Cardiac muscle cell (in vitro differentiated cells and primary cell): ENCODE measurements around the gene ANKH. TPM values are rescaled to one million over a fixed set of nuclear protein-coding genes. Genes with fewer than 3 reads are reported as not detected.
A peak's percentile ranks its signal among the peaks of the same experiment; 100 is the strongest.

ENCODE experiments used
- DNase-seq, 2 donors: peaks; one replicate each; pipeline versions ENCODE4 v3.0.0 to v3.0.0-alpha.2; 2010 to 2017; ENCODE audit warnings: low read depth in 1 of 2, low spot score in 1 of 2
- H3K27ac ChIP-seq: fragments of 200-600 bp; sonication (generic); 2 replicates; pipeline ENCODE4 v1.5.1; 2016
- H3K27me3 ChIP-seq: fragments of 200-600 bp; sonication (generic); 2 replicates; pipeline ENCODE4 v1.6.0; 2016; ENCODE audit warnings: control low read depth
- H3K36me3 ChIP-seq: fragments of 200-600 bp; sonication (generic); 2 replicates; pipeline ENCODE4 v1.5.1; 2016; ENCODE audit warnings: control low read depth
- H3K4me1 ChIP-seq: fragments of 200-600 bp; sonication (generic); 2 replicates; pipeline ENCODE4 v1.8.1; 2017; ENCODE audit warnings: low read depth, mild to moderate bottlenecking, mixed run types
- H3K4me3 ChIP-seq: fragments of 200-600 bp; sonication (generic); 2 replicates; pipeline ENCODE4 v1.5.1; 2016; ENCODE audit warnings: mild to moderate bottlenecking
- H3K9me3 ChIP-seq: fragments of 200-600 bp; sonication (generic); 2 replicates; pipeline ENCODE4 v1.5.1; 2017; ENCODE audit warnings: low read depth, mild to moderate bottlenecking, control low read depth
- CTCF ChIP-seq: IDR thresholded peaks from 2 replicates; pipeline ENCODE4 v1.5.1; 2012; ENCODE audit warnings: low read depth, mild to moderate bottlenecking, low read length
- polyA plus RNA-seq: library from polyadenylated mRNA; unstranded; fragments of >200 nt; fragmentation: Nextera tagmentation; extraction: Ambion mirVana; gene quantifications from 2 replicates; pipeline ENCODE4 v1.2.1, GENCODE V29; 2016
- total RNA-seq: library from RNA; depleted of rRNA; stranded (reverse); fragments of >200 nt; gene quantifications from 2 replicates; pipeline ENCODE4 v1.2.3, GENCODE V29; 2016

The ANKH gene
- total and polyA plus RNA-seq, 2 experiments from 2014 or later = 26.6 to 48.1 TPM

DNA sequence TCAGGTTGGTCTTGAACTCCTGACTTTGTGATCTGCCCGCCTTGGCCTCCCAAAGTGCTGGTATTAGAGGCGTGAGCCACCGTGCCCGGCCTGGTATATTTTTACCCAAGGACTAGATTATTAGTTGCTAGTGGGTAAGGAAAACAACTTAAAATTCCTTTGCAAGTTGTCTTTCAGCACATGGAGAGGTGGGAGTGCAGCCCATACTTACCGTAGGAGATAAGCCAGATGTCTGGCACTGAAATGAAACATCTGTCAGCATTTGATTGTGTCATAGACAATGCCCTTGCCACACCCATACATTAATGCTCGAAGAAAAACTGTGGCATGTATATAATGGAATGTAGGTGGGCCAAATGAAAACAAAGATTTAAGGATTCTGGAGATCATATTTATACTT is 36.6 kb upstream of the ANKH start:
- no peak overlapping the region for H3K4me3 ChIP-seq
- H3K27me3 ChIP-seq = no peaks in the 10 kb centered on the region
- no peaks in the 10 kb centered on the region for H3K36me3 ChIP-seq
- peak overlapping the region; percentile 48 for H3K27ac ChIP-seq
- no peaks in the 10 kb centered on the region for H3K4me1 ChIP-seq
- TF ChIP-seq CTCF = no peak
- H3K9me3 ChIP-seq = no peaks in the 10 kb centered on the region
- peak; percentile 59 to 78 for DNase-seq

- no peak for TF ChIP-seq CTCF
- H3K27me3 ChIP-seq = no peaks in the 10 kb centered on the region
- no peak for DNase-seq
- H3K9me3 ChIP-seq = no peaks in the 10 kb centered on the region
- no peak overlapping the region for H3K27ac ChIP-seq
- no peaks in the 10 kb centered on the region for H3K36me3 ChIP-seq
- H3K4me1 ChIP-seq = peaks cover 2% of the 10 kb centered on the region
- no peak overlapping the region for H3K4me3 ChIP-seq
Measured at GRCh38 chr5:14906628-14907027, 35.0 kb upstream of the ANKH start.

GRCh38 chr5:14902826-14903560 is 31.4 kb upstream of the ANKH start:
- no peak overlapping the region for H3K4me3 ChIP-seq

DNA sequence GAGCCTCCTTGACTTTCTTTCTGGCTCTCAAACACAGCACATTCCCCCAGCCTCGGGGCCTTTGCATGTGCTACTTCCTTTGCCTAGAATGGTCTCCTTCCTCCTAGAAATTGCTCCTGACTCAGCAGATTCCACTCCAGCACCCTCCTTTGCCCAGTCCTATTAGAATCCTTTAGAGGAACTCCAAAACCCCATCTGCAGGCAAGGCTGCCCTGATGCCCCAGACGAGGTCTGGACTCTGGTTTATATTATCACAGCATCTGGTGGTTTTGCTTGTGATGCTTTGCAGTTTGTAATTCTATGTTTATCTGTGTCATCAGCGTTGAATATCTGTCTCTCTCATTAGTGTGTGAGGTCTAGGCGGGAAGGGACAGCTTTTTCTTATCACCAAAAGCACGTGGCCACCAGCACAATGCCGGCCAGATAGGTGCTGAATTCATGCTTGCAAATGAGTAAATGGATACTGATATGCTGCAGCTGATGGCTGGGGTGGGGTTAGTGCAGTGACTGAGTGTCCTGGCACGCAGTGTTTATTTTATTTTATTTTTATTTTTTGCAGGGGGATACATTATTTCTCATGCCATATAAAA is 30.0 kb upstream of the ANKH start:
- Histone ChIP-seq H3K27ac (peak overlapping the region; percentile 81), H3K9me3 (no peaks in the 10 kb centered on the region), H3K4me1 (peaks cover 17% of the 10 kb centered on the region), H3K27me3 (no peaks in the 10 kb centered on the region), H3K36me3 (no peaks in the 10 kb centered on the region), H3K4me3 (no peak overlapping the region)
- TF ChIP-seq CTCF = no peak
- peak in 1 of 2 donors; percentile 44 for DNase-seq

More at GRCh38 chr5:14902826-14903560, 31.4 kb upstream of the ANKH start:
- DNase-seq = peak in 1 of 2 donors; percentile 25
- no peaks in the 10 kb centered on the region for H3K9me3 ChIP-seq
- no peaks in the 10 kb centered on the region for H3K36me3 ChIP-seq
- H3K27ac ChIP-seq = no peak overlapping the region
- H3K4me1 ChIP-seq = peaks cover 17% of the 10 kb centered on the region
- H3K27me3 ChIP-seq = no peaks in the 10 kb centered on the region
- TF ChIP-seq CTCF = no peak

GRCh38 chr5:14900693-14901461 is 29.3 kb upstream of the ANKH start:
- Histone ChIP-seq H3K27ac (peak overlapping the region; percentile 81), H3K4me1 (peaks cover 17% of the 10 kb centered on the region), H3K4me3 (no peak overlapping the region), H3K27me3 (no peaks in the 10 kb centered on the region), H3K9me3 (no peaks in the 10 kb centered on the region), H3K36me3 (no peaks in the 10 kb centered on the region)
- peak; percentile 36 to 85 for DNase-seq
- TF ChIP-seq CTCF = no peak
